ENCODE measurements around the gene CPE.

DNA sequence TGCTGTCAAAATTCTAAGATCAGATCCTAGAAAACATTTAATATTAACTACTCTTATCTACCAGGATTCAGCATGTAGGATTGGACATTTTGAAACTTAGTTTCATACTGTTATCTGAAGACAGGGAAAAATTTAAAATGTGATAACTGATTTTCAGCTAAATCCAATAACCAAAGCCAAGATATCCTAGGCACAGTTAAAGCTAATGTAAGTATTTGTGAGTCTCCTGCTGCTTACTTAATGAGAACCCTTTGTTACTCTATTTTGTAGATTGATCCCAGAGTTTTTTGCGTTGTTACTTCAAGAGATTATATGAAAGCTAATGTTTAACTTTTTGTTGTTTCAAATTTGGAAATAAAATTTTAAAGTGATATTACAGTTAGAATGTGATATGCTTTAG, 2.0 kb downstream of the CPE start:
- TF ChIP-seq, protein P1, sequence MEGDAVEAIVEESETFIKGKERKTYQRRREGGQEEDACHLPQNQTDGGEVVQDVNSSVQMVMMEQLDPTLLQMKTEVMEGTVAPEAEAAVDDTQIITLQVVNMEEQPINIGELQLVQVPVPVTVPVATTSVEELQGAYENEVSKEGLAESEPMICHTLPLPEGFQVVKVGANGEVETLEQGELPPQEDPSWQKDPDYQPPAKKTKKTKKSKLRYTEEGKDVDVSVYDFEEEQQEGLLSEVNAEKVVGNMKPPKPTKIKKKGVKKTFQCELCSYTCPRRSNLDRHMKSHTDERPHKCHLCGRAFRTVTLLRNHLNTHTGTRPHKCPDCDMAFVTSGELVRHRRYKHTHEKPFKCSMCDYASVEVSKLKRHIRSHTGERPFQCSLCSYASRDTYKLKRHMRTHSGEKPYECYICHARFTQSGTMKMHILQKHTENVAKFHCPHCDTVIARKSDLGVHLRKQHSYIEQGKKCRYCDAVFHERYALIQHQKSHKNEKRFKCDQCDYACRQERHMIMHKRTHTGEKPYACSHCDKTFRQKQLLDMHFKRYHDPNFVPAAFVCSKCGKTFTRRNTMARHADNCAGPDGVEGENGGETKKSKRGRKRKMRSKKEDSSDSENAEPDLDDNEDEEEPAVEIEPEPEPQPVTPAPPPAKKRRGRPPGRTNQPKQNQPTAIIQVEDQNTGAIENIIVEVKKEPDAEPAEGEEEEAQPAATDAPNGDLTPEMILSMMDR (IDR thresholded peaks at IDR 0.05) = no peak
- TF ChIP-seq POLR2A (IDR thresholded peaks at IDR 0.05; ENCODE audit: low read depth) (no peak), POLR2AphosphoS5 (IDR thresholded peaks at IDR 0.05) (no peak)

Data from esophagus muscularis mucosa (tissue), 3 donors.